C4-2B (cell line): Measurements from ENCODE around the gene DNAJB13.

Experiments used
- H3K27ac ChIP-seq: fragments of 450-650 bp; 2 replicates; pipeline ENCODE4 v1.5.1; 2017
- ZFX ChIP-seq: fragments of 450-650 bp; IDR thresholded peaks from 2 replicates; pipeline ENCODE4 v1.6.1; 2017
- TF ChIP-seq, protein P1 (sequence below): fragments of 450-650 bp; conservative IDR thresholded peaks from 2 replicates; pipeline ENCODE4 v1.5.1; 2017; ENCODE audit warnings: mild to moderate bottlenecking

The DNAJB13 gene

GRCh38 chr11:73951797-73952196, 971 bp downstream of the DNAJB13 start:
- TF ChIP-seq, protein P1, sequence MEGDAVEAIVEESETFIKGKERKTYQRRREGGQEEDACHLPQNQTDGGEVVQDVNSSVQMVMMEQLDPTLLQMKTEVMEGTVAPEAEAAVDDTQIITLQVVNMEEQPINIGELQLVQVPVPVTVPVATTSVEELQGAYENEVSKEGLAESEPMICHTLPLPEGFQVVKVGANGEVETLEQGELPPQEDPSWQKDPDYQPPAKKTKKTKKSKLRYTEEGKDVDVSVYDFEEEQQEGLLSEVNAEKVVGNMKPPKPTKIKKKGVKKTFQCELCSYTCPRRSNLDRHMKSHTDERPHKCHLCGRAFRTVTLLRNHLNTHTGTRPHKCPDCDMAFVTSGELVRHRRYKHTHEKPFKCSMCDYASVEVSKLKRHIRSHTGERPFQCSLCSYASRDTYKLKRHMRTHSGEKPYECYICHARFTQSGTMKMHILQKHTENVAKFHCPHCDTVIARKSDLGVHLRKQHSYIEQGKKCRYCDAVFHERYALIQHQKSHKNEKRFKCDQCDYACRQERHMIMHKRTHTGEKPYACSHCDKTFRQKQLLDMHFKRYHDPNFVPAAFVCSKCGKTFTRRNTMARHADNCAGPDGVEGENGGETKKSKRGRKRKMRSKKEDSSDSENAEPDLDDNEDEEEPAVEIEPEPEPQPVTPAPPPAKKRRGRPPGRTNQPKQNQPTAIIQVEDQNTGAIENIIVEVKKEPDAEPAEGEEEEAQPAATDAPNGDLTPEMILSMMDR: no peak
- no peak for TF ChIP-seq ZFX
- H3K27ac ChIP-seq: no peak overlapping the region

DNA sequence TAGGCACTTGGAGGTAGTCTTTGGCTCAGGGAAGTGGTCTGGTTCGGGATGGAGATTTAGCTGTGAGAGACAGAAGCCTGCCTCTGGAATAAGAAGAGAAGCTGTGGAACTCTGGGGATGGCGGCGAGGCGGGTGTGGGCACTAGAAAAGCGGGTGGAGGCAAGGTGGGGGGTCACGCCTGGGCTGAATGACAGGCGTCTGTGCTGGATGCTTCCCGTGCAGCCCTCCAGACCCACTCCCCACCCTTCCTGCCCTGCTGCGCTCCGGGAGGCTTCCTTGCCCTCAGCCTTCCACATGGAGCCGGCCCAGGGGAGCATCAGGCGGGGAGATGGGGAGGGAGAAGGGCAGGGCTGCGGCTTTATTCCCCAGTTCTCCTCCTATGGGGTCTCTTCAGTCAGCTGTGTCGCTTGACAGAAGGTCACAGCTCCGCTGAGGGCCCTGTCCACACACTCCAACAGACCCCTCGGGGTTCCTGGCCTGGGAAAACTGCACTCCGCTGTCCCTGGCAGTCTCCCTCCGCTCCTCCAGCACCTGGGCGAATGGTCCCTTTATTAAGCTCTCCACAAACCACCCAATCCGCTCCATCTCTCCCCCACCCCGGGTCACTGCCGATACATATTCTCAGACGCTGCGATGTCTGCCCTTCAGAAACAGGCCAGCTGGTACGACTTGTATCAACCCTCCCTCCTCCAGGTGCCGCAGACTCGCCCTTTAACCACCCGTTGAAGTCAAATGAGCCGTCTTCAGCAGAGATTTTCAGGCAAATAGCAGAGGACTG, 6.2 kb downstream of the DNAJB13 start:
- H3K27ac ChIP-seq: no peak overlapping the region
- no peak for TF ChIP-seq ZFX
- TF ChIP-seq, protein P1: no peak

DNA sequence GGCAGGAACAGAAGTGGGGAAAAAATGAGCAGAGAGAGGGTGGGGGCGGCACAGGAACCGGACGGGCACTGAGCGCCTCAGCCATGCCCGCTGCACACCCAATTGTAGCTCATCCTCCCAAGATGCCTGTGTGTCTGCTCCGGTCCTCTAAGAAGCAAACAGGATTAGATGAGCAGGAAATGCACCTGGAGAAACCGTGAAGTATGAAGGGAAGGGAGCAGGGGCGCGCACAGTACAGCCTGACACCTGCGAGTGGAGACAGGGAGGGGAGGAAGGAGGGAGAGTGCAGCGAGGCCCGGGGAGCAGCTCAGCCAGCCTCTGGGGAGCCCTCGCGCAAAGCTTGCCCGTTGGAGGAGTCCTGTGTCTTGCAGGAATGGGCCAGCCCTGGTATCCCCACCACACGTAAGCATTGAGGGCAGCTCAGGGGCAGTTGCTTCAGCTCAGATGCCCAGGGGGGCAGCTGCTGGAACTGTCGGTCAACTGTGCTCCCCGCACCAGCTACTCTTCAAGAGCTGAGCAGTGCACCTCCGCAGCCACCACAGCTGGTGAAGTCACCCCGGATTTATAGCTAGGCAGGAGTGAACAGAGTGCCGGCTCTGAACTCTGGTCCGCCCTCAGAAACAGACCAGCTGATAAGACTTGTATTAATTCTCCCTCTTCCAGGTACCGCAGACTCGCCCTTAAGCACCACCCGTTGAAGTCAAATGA, 7.0 kb downstream of the DNAJB13 start:
- H3K27ac ChIP-seq: no peak overlapping the region
- TF ChIP-seq ZFX: no peak
- TF ChIP-seq, protein P1: no peak

- no peak overlapping the region for H3K27ac ChIP-seq
- no peak for TF ChIP-seq ZFX
- TF ChIP-seq, protein P1: no peak
Observed at GRCh38 chr11:73958521-73959141, 7.8 kb downstream of the DNAJB13 start.

GRCh38 chr11:73961321-73961720, 10.5 kb downstream of the DNAJB13 start:
- TF ChIP-seq, protein P1: no peak
- TF ChIP-seq ZFX: no peak
- H3K27ac ChIP-seq: no peak overlapping the region

GRCh38 chr11:73962101-73962705, 11.4 kb downstream of the DNAJB13 start:
- H3K27ac ChIP-seq: no peak overlapping the region
- no peak for TF ChIP-seq ZFX
- TF ChIP-seq, protein P1: no peak
